Activated naive CD4-positive, alpha-beta T cell treated with anti-CD3 and anti-CD28 coated beads for 36 hours (primary cell): ENCODE results near the gene RUNX2. TPM values are rescaled to one million over a fixed set of nuclear protein-coding genes. Genes with fewer than 3 reads are reported as not detected.

ENCODE experiments used
- CTCF ChIA-PET: fragments of 350-600 bp; sonication (Branson Sonifier 250); formaldehyde crosslinking; loops from one replicate; lab custom pipeline; 2021; ENCODE audit warnings: antibody characterized with exemption; lab: Charles Lee
- DNase-seq: peaks from one replicate; pipeline ENCODE4 v3.0.0-alpha.2; 2020
- H3K27ac Mint-ChIP-seq: one replicate; pipeline ENCODE4 v1.8.0; 2021; ENCODE audit warnings: mild to moderate bottlenecking, mixed read lengths
- H3K27me3 Mint-ChIP-seq: one replicate; pipeline ENCODE4 v1.8.0; 2021; ENCODE audit warnings: low read depth, mixed read lengths
- H3K36me3 Mint-ChIP-seq: one replicate; pipeline ENCODE4 v1.8.0; 2021; ENCODE audit warnings: low read depth, mixed read lengths
- H3K4me1 Mint-ChIP-seq: one replicate; pipeline ENCODE4 v1.8.0; 2021; ENCODE audit warnings: low read depth, mixed read lengths
- H3K4me3 Mint-ChIP-seq: one replicate; pipeline ENCODE4 v1.8.0; 2021; ENCODE audit warnings: mild to moderate bottlenecking, moderate library complexity, mixed read lengths
- H3K9me3 Mint-ChIP-seq: one replicate; pipeline ENCODE4 v1.8.0; 2021; ENCODE audit warnings: mixed read lengths
- intact Hi-C: fragments of 100-400 bp; cut with micrococcal nuclease; formaldehyde crosslinking; loops from one replicate; pipeline ENCODE4 v1.15.1; 2023
- total RNA-seq, 2 experiments: library from RNA; stranded (reverse); gene quantifications; one replicate each; pipeline ENCODE4 v1.2.3, GENCODE V29; 2021

Gene RUNX2
- total RNA-seq, 2 experiments from 2014 or later: 3.1 to 3.6 TPM

GRCh38 chr6:45472382-45472781, 144.3 kb downstream of the RUNX2 start:
- intact Hi-C loops: no loop called here
- no peak overlapping the region for H3K4me3 Mint-ChIP-seq
- CTCF ChIA-PET: no interaction called here
- H3K27me3 Mint-ChIP-seq: no peaks in the 10 kb centered on the region
- H3K36me3 Mint-ChIP-seq: no peaks in the 10 kb centered on the region
- DNase-seq: no peak
- no peak overlapping the region for H3K27ac Mint-ChIP-seq
- peaks cover 9% of the 10 kb centered on the region for H3K4me1 Mint-ChIP-seq
- H3K9me3 Mint-ChIP-seq: no peaks in the 10 kb centered on the region

GRCh38 chr6:45473121-45473993, 145.2 kb downstream of the RUNX2 start:
- Mint-ChIP-seq H3K4me3 (no peak overlapping the region), H3K9me3 (no peaks in the 10 kb centered on the region), H3K36me3 (no peaks in the 10 kb centered on the region), H3K27me3 (no peaks in the 10 kb centered on the region), H3K27ac (no peak overlapping the region), H3K4me1 (peaks cover 6% of the 10 kb centered on the region)
- CTCF ChIA-PET: no interaction called here
- DNase-seq: no peak
- intact Hi-C loops: no loop called here

GRCh38 chr6:45474376-45474775, 146.2 kb downstream of the RUNX2 start:
- Mint-ChIP-seq H3K27me3 (no peaks in the 10 kb centered on the region), H3K9me3 (no peaks in the 10 kb centered on the region), H3K27ac (no peak overlapping the region), H3K4me3 (no peak overlapping the region), H3K4me1 (peaks cover 1% of the 10 kb centered on the region), H3K36me3 (no peaks in the 10 kb centered on the region)
- DNase-seq: no peak
- CTCF ChIA-PET: no interaction called here
- intact Hi-C loops: no loop called here

GRCh38 chr6:45476341-45476740, 148.2 kb downstream of the RUNX2 start:
- Mint-ChIP-seq H3K4me3 (no peak overlapping the region), H3K36me3 (no peaks in the 10 kb centered on the region), H3K4me1 (peaks cover 17% of the 10 kb centered on the region), H3K27me3 (no peaks in the 10 kb centered on the region), H3K9me3 (no peaks in the 10 kb centered on the region), H3K27ac (no peak overlapping the region)
- DNase-seq: no peak
- intact Hi-C loops: no loop called here
- CTCF ChIA-PET: no interaction called here

GRCh38 chr6:45477278-45477677, 149.1 kb downstream of the RUNX2 start:
- H3K36me3 Mint-ChIP-seq: no peaks in the 10 kb centered on the region
- no peaks in the 10 kb centered on the region for H3K9me3 Mint-ChIP-seq
- intact Hi-C loops: no loop called here

GRCh38 chr6:45477790-45478189, 149.7 kb downstream of the RUNX2 start:
- intact Hi-C loops: loop anchor here (1.0 to 2.0 kb wide), 9 partner anchors 9 to 447 kb away; no protein-coding TSS in a partner anchor
- H3K4me1 Mint-ChIP-seq: peaks cover 15% of the 10 kb centered on the region
- no peak overlapping the region for H3K27ac Mint-ChIP-seq
- no peaks in the 10 kb centered on the region for H3K9me3 Mint-ChIP-seq
- CTCF ChIA-PET: no interaction called here
- DNase-seq: no peak
- H3K4me3 Mint-ChIP-seq: no peak overlapping the region
- no peaks in the 10 kb centered on the region for H3K27me3 Mint-ChIP-seq
- H3K36me3 Mint-ChIP-seq: no peaks in the 10 kb centered on the region

More at GRCh38 chr6:45477278-45477677, 149.1 kb downstream of the RUNX2 start:
- H3K4me3 Mint-ChIP-seq: no peak overlapping the region
- H3K27me3 Mint-ChIP-seq: no peaks in the 10 kb centered on the region
- H3K4me1 Mint-ChIP-seq: peaks cover 16% of the 10 kb centered on the region
- no peak for DNase-seq
- H3K27ac Mint-ChIP-seq: no peak overlapping the region
- CTCF ChIA-PET: no interaction called here

- H3K27me3 Mint-ChIP-seq: no peaks in the 10 kb centered on the region
- H3K9me3 Mint-ChIP-seq: no peaks in the 10 kb centered on the region
- CTCF ChIA-PET: interaction anchor here (0.9 to 1.2 kb wide), 2 partner anchors 233 to 444 kb away, joined by 3 read pairs; no protein-coding TSS in a partner anchor
- no peak overlapping the region for H3K27ac Mint-ChIP-seq
- no peak for DNase-seq
- peaks cover 15% of the 10 kb centered on the region for H3K4me1 Mint-ChIP-seq
- H3K4me3 Mint-ChIP-seq: no peak overlapping the region
- intact Hi-C loops: loop anchor here (1.0 to 2.0 kb wide), 9 partner anchors 8 to 447 kb away; no protein-coding TSS in a partner anchor
- H3K36me3 Mint-ChIP-seq: no peaks in the 10 kb centered on the region
Measured at GRCh38 chr6:45478240-45478639, 150.1 kb downstream of the RUNX2 start.

GRCh38 chr6:45479834-45480751, 152.0 kb downstream of the RUNX2 start:
- H3K36me3 Mint-ChIP-seq: no peaks in the 10 kb centered on the region
- intact Hi-C loops: loop anchor here (2.0 to 10.0 kb wide), 4 partner anchors 107 to 535 kb away; partner anchors contain the start of gene CLIC5
- no peaks in the 10 kb centered on the region for H3K27me3 Mint-ChIP-seq
- H3K9me3 Mint-ChIP-seq: no peaks in the 10 kb centered on the region
- H3K4me1 Mint-ChIP-seq: peaks cover 15% of the 10 kb centered on the region
- H3K27ac Mint-ChIP-seq: no peak overlapping the region
- H3K4me3 Mint-ChIP-seq: no peak overlapping the region
- no peak for DNase-seq
- CTCF ChIA-PET: no interaction called here

- intact Hi-C loops: loop anchor here (10.0 kb wide), 1 partner anchor 534 kb away; the partner anchor contains the start of gene CLIC5
- Mint-ChIP-seq H3K9me3 (no peaks in the 10 kb centered on the region), H3K4me1 (peaks cover 15% of the 10 kb centered on the region), H3K27ac (no peak overlapping the region), H3K4me3 (no peak overlapping the region), H3K36me3 (no peaks in the 10 kb centered on the region), H3K27me3 (no peaks in the 10 kb centered on the region)
- CTCF ChIA-PET: no interaction called here
- DNase-seq: no peak
Measured at GRCh38 chr6:45480752-45481415, 152.8 kb downstream of the RUNX2 start.

- no peaks in the 10 kb centered on the region for H3K27me3 Mint-ChIP-seq
- peaks cover 1% of the 10 kb centered on the region for H3K36me3 Mint-ChIP-seq
- H3K9me3 Mint-ChIP-seq: no peaks in the 10 kb centered on the region
- H3K27ac Mint-ChIP-seq: no peak overlapping the region
- CTCF ChIA-PET: no interaction called here
- H3K4me1 Mint-ChIP-seq: peaks cover 31% of the 10 kb centered on the region
- no peak overlapping the region for H3K4me3 Mint-ChIP-seq
- no peak for DNase-seq
- intact Hi-C loops: loop anchor here (10.0 kb wide), 1 partner anchor 532 kb away; the partner anchor contains the start of gene CLIC5
Measured at GRCh38 chr6:45483021-45483420, 154.9 kb downstream of the RUNX2 start.

- Mint-ChIP-seq H3K27ac (no peak overlapping the region), H3K9me3 (no peaks in the 10 kb centered on the region), H3K27me3 (no peaks in the 10 kb centered on the region), H3K4me1 (peaks cover 36% of the 10 kb centered on the region), H3K4me3 (no peak overlapping the region), H3K36me3 (peaks cover 1% of the 10 kb centered on the region)
- intact Hi-C loops: loop anchor here (10.0 kb wide), 1 partner anchor 531 kb away; the partner anchor contains the start of gene CLIC5
- no peak for DNase-seq
- CTCF ChIA-PET: no interaction called here
Measured at GRCh38 chr6:45483501-45483900, 155.4 kb downstream of the RUNX2 start.
